ENCODE data around the gene EMSY.

The EMSY gene

GRCh38 chr11:76459846-76460245 lies 15.0 kb downstream of the EMSY start:
- H3K79me1 ChIP-seq (replicated peaks; ENCODE audit: low read length, poor library complexity, severe bottlenecking) = peaks cover 9% of the 10 kb centered on the region

GRCh38 chr11:76462317-76462716 lies 17.5 kb downstream of the EMSY start:
- Histone ChIP-seq H3K4me1 (ENCODE audit: control insufficient read depth, insufficient read depth, low read depth, low read length) (no peaks in the 10 kb centered on the region), H2AFZ (ENCODE audit: low read depth, low read length) (no peak overlapping the region), H3K36me3 (ENCODE audit: control insufficient read depth in 1 of 2, insufficient read depth in 2 of 2, low read depth in 1 of 2, low read length in 2 of 2) (peaks cover 0 to 64% of the 10 kb centered on the region in 2 experiments), H3K9ac (ENCODE audit: low read length) (no peak overlapping the region), H3K4me2 (ENCODE audit: low read length, poor library complexity, severe bottlenecking) (no peak overlapping the region), H2BK5ac (ENCODE audit: low read depth, low read length, poor library complexity, severe bottlenecking) (no peak overlapping the region), H3K27me3 (ENCODE audit: control insufficient read depth in 1 of 2, insufficient read depth in 1 of 2, low read length in 2 of 2) (no peaks in the 10 kb centered on the region), H4K91ac (ENCODE audit: low read length) (no peak overlapping the region), H3K4ac (ENCODE audit: low read depth in 1 of 2, low read length in 2 of 2) (no peak overlapping the region), H2BK15ac (ENCODE audit: low read depth, poor library complexity, severe bottlenecking) (no peak overlapping the region), H2BK12ac (ENCODE audit: low read length in 2 of 2) (no peak overlapping the region), H3K9me3 (ENCODE audit: control insufficient read depth, low read length) (no peaks in the 10 kb centered on the region), H3K14ac (ENCODE audit: low read length in 2 of 2) (no peak overlapping the region), H3K79me1 (replicated peaks; ENCODE audit: low read length, poor library complexity, severe bottlenecking) (peaks cover 13% of the 10 kb centered on the region), H3K23ac (ENCODE audit: low read length in 2 of 2) (no peak overlapping the region), H4K8ac (ENCODE audit: low read length) (no peak overlapping the region), H3K4me3 (ENCODE audit: insufficient read depth in 1 of 2, low read depth in 1 of 2, low read length in 2 of 2) (no peak overlapping the region), H3K27ac (ENCODE audit: low read length, poor library complexity, severe bottlenecking) (no peak overlapping the region), H2BK120ac (ENCODE audit: low read depth, low read length) (no peak overlapping the region), H3K18ac (ENCODE audit: low read depth in 1 of 2, low read length in 2 of 2) (no peak overlapping the region), H2AK5ac (ENCODE audit: low read length, severe bottlenecking) (no peak overlapping the region)
- DNase-seq = no peak

More at GRCh38 chr11:76459846-76460245, 15.0 kb downstream of the EMSY start:
- H3K18ac ChIP-seq (ENCODE audit: low read depth in 1 of 2, low read length in 2 of 2) = no peak overlapping the region
- H3K36me3 ChIP-seq (ENCODE audit: control insufficient read depth in 1 of 2, insufficient read depth in 2 of 2, low read depth in 1 of 2, low read length in 2 of 2) = peaks cover 0 to 67% of the 10 kb centered on the region in 2 experiments
- no peak overlapping the region for H3K14ac ChIP-seq (ENCODE audit: low read length in 2 of 2)
- no peak overlapping the region for H2AK5ac ChIP-seq (ENCODE audit: low read length, severe bottlenecking)
- H2AFZ ChIP-seq (ENCODE audit: low read depth, low read length) = no peak overlapping the region
- H3K4me3 ChIP-seq (ENCODE audit: insufficient read depth in 1 of 2, low read depth in 1 of 2, low read length in 2 of 2) = no peak overlapping the region
- H3K4me2 ChIP-seq (ENCODE audit: low read length, poor library complexity, severe bottlenecking) = no peak overlapping the region
- no peak overlapping the region for H3K4ac ChIP-seq (ENCODE audit: low read depth in 1 of 2, low read length in 2 of 2)
- no peak overlapping the region for H3K9ac ChIP-seq (ENCODE audit: low read length)
- DNase-seq = no peak
- H3K9me3 ChIP-seq (ENCODE audit: control insufficient read depth, low read length) = no peaks in the 10 kb centered on the region
- no peak overlapping the region for H2BK120ac ChIP-seq (ENCODE audit: low read depth, low read length)
- H2BK15ac ChIP-seq (ENCODE audit: low read depth, poor library complexity, severe bottlenecking) = no peak overlapping the region
- WGBS = 100% methylated on average over 1 of the region's 3 CpGs
- H3K4me1 ChIP-seq (ENCODE audit: control insufficient read depth, insufficient read depth, low read depth, low read length) = no peaks in the 10 kb centered on the region
- no peak overlapping the region for H2BK12ac ChIP-seq (ENCODE audit: low read length in 2 of 2)
- H3K27me3 ChIP-seq (ENCODE audit: control insufficient read depth in 1 of 2, insufficient read depth in 1 of 2, low read length in 2 of 2) = no peaks in the 10 kb centered on the region
- H3K23ac ChIP-seq (ENCODE audit: low read length in 2 of 2) = no peak overlapping the region
- no peak overlapping the region for H3K27ac ChIP-seq (ENCODE audit: low read length, poor library complexity, severe bottlenecking)
- no peak overlapping the region for H4K91ac ChIP-seq (ENCODE audit: low read length)
- H2BK5ac ChIP-seq (ENCODE audit: low read depth, low read length, poor library complexity, severe bottlenecking) = no peak overlapping the region
- no peak overlapping the region for H4K8ac ChIP-seq (ENCODE audit: low read length)

GRCh38 chr11:76465701-76466100 lies 20.9 kb downstream of the EMSY start:
- 100% methylated on average over 1 of the region's 4 CpGs for WGBS

GRCh38 chr11:76466666-76467065 lies 21.8 kb downstream of the EMSY start:
- Histone ChIP-seq H3K4me1 (ENCODE audit: control insufficient read depth, insufficient read depth, low read depth, low read length) (no peaks in the 10 kb centered on the region), H3K18ac (ENCODE audit: low read depth in 1 of 2, low read length in 2 of 2) (no peak overlapping the region), H3K4ac (ENCODE audit: low read depth in 1 of 2, low read length in 2 of 2) (no peak overlapping the region), H3K4me3 (ENCODE audit: insufficient read depth in 1 of 2, low read depth in 1 of 2, low read length in 2 of 2) (no peak overlapping the region), H2BK5ac (ENCODE audit: low read depth, low read length, poor library complexity, severe bottlenecking) (no peak overlapping the region), H3K4me2 (ENCODE audit: low read length, poor library complexity, severe bottlenecking) (no peak overlapping the region), H3K36me3 (ENCODE audit: control insufficient read depth in 1 of 2, insufficient read depth in 2 of 2, low read depth in 1 of 2, low read length in 2 of 2) (peaks cover 3 to 54% of the 10 kb centered on the region in 2 experiments), H4K91ac (ENCODE audit: low read length) (no peak overlapping the region), H3K9me3 (ENCODE audit: control insufficient read depth, low read length) (no peaks in the 10 kb centered on the region), H4K8ac (ENCODE audit: low read length) (no peak overlapping the region), H3K27ac (ENCODE audit: low read length, poor library complexity, severe bottlenecking) (no peak overlapping the region), H3K14ac (ENCODE audit: low read length in 2 of 2) (no peak overlapping the region), H2AK5ac (ENCODE audit: low read length, severe bottlenecking) (no peak overlapping the region), H3K9ac (ENCODE audit: low read length) (no peak overlapping the region), H3K79me1 (replicated peaks; ENCODE audit: low read length, poor library complexity, severe bottlenecking) (peaks cover 9% of the 10 kb centered on the region), H3K23ac (ENCODE audit: low read length in 2 of 2) (no peak overlapping the region), H2BK15ac (ENCODE audit: low read depth, poor library complexity, severe bottlenecking) (no peak overlapping the region), H3K27me3 (ENCODE audit: control insufficient read depth in 1 of 2, insufficient read depth in 1 of 2, low read length in 2 of 2) (no peaks in the 10 kb centered on the region), H2BK12ac (ENCODE audit: low read length in 2 of 2) (no peak overlapping the region), H2AFZ (ENCODE audit: low read depth, low read length) (no peak overlapping the region), H2BK120ac (ENCODE audit: low read depth, low read length) (no peak overlapping the region)
- DNase-seq = no peak

More at GRCh38 chr11:76465701-76466100, 20.9 kb downstream of the EMSY start:
- no peak overlapping the region for H3K4ac ChIP-seq (ENCODE audit: low read depth in 1 of 2, low read length in 2 of 2)
- H2BK120ac ChIP-seq (ENCODE audit: low read depth, low read length) = no peak overlapping the region
- H3K9me3 ChIP-seq (ENCODE audit: control insufficient read depth, low read length) = no peaks in the 10 kb centered on the region
- DNase-seq = no peak
- peaks cover 9% of the 10 kb centered on the region for H3K79me1 ChIP-seq (replicated peaks; ENCODE audit: low read length, poor library complexity, severe bottlenecking)
- no peak overlapping the region for H2AFZ ChIP-seq (ENCODE audit: low read depth, low read length)
- H2AK5ac ChIP-seq (ENCODE audit: low read length, severe bottlenecking) = no peak overlapping the region
- no peak overlapping the region for H2BK5ac ChIP-seq (ENCODE audit: low read depth, low read length, poor library complexity, severe bottlenecking)
- no peak overlapping the region for H4K91ac ChIP-seq (ENCODE audit: low read length)
- H3K27me3 ChIP-seq (ENCODE audit: control insufficient read depth in 1 of 2, insufficient read depth in 1 of 2, low read length in 2 of 2) = no peaks in the 10 kb centered on the region
- no peak overlapping the region for H2BK12ac ChIP-seq (ENCODE audit: low read length in 2 of 2)
- no peaks in the 10 kb centered on the region for H3K4me1 ChIP-seq (ENCODE audit: control insufficient read depth, insufficient read depth, low read depth, low read length)
- H3K9ac ChIP-seq (ENCODE audit: low read length) = no peak overlapping the region
- H3K27ac ChIP-seq (ENCODE audit: low read length, poor library complexity, severe bottlenecking) = no peak overlapping the region
- H3K4me3 ChIP-seq (ENCODE audit: insufficient read depth in 1 of 2, low read depth in 1 of 2, low read length in 2 of 2) = no peak overlapping the region
- peaks cover 3 to 46% of the 10 kb centered on the region in 2 experiments for H3K36me3 ChIP-seq (ENCODE audit: control insufficient read depth in 1 of 2, insufficient read depth in 2 of 2, low read depth in 1 of 2, low read length in 2 of 2)
- no peak overlapping the region for H3K14ac ChIP-seq (ENCODE audit: low read length in 2 of 2)
- no peak overlapping the region for H4K8ac ChIP-seq (ENCODE audit: low read length)
- H3K4me2 ChIP-seq (ENCODE audit: low read length, poor library complexity, severe bottlenecking) = no peak overlapping the region
- no peak overlapping the region for H3K23ac ChIP-seq (ENCODE audit: low read length in 2 of 2)
- no peak overlapping the region for H3K18ac ChIP-seq (ENCODE audit: low read depth in 1 of 2, low read length in 2 of 2)
- H2BK15ac ChIP-seq (ENCODE audit: low read depth, poor library complexity, severe bottlenecking) = no peak overlapping the region
